Ascending aorta (tissue), 2 donors: ENCODE data around the gene SLC44A2. TPM values are rescaled to one million over a fixed set of nuclear protein-coding genes. Genes with fewer than 3 reads are reported as not detected.

Experiments used
- DNase-seq, 2 donors: peaks; one replicate each; pipeline ENCODE4 v3.0.0-alpha.2; 2019; ENCODE audit warnings: low spot score in 2 of 2
- H3K27ac ChIP-seq, 2 donors: fragments of 200-600 bp; sonication (generic); one replicate each; pipeline ENCODE4 v1.5.1; 2016 to 2017; ENCODE audit warnings: mild to moderate bottlenecking in 1 of 2
- H3K27me3 ChIP-seq: fragments of 200-600 bp; sonication (generic); one replicate; pipeline ENCODE4 v1.5.1; 2017
- H3K36me3 ChIP-seq, 2 donors: fragments of 200-600 bp; sonication (generic); one replicate each; pipeline ENCODE4 v1.5.1; 2016
- H3K4me1 ChIP-seq, 2 donors: fragments of 200-600 bp; sonication (generic); one replicate each; pipeline ENCODE4 v1.5.1; 2016 to 2017; ENCODE audit warnings: mild to moderate bottlenecking in 1 of 2
- H3K4me3 ChIP-seq, 2 donors: fragments of 200-600 bp; sonication (generic); one replicate each; pipeline ENCODE4 v1.5.1; 2016 to 2017; ENCODE audit warnings: mild to moderate bottlenecking in 1 of 2
- H3K9me3 ChIP-seq, 2 donors: fragments of 200-600 bp; sonication (generic); one replicate each; pipeline ENCODE4 v1.5.1; 2016
- intact Hi-C: fragments of 100-400 bp; cut with DNase I; formaldehyde crosslinking; loops from one replicate; pipeline ENCODE4 v1.15.1; 2023
- total RNA-seq: library from RNA; depleted of rRNA; stranded (reverse); fragments of >200 nt; gene quantifications from one replicate; pipeline ENCODE4 v1.1.0, GENCODE V29; 2016
- TF ChIP-seq, protein P1 (sequence below), 3 experiments: fragments of 200-600 bp in 2 of 3; fragments of 450-650 bp in 1 of 3; sonication (generic) in 2 of 3; IDR thresholded peaks; one replicate each; pipeline ENCODE4 v1.5.1; 2016 to 2019; ENCODE audit warnings: antibody characterized with exemption in 3 of 3, mild to moderate bottlenecking in 1 of 3, moderate library complexity in 1 of 3

The SLC44A2 gene
- total RNA-seq, 1 donor from 2014 or later = 354 TPM

DNA sequence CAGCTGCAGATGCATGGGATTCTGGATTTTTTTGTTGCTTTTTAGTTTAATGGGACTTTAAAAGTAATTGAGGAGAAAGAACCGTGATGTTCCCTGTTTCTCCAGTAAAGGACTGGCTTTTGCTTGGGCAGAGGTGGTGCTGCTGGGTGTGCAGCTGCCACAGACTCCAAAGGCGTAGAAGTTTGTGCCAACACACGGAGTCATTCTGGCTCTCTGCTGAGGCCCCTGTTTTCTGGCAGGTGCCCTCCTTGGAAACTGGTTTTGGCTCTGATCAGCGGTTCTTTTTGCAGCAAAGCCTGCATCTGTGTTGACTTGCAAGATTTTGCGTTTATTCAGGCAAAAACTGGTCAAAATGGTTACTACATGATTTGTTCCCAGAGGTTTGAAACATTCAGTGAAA lies 59.9 kb downstream of the SLC44A2 start:
- Histone ChIP-seq H3K9me3 (no peaks in the 10 kb centered on the region), H3K4me1 (no peaks in the 10 kb centered on the region), H3K4me3 (no peak overlapping the region), H3K27me3 (no peaks in the 10 kb centered on the region), H3K36me3 (peaks cover 96 to 99% of the 10 kb centered on the region in 2 donors), H3K27ac (no peak overlapping the region)
- DNase-seq = no peak
- intact Hi-C loops = no loop called here
- TF ChIP-seq, protein P1, sequence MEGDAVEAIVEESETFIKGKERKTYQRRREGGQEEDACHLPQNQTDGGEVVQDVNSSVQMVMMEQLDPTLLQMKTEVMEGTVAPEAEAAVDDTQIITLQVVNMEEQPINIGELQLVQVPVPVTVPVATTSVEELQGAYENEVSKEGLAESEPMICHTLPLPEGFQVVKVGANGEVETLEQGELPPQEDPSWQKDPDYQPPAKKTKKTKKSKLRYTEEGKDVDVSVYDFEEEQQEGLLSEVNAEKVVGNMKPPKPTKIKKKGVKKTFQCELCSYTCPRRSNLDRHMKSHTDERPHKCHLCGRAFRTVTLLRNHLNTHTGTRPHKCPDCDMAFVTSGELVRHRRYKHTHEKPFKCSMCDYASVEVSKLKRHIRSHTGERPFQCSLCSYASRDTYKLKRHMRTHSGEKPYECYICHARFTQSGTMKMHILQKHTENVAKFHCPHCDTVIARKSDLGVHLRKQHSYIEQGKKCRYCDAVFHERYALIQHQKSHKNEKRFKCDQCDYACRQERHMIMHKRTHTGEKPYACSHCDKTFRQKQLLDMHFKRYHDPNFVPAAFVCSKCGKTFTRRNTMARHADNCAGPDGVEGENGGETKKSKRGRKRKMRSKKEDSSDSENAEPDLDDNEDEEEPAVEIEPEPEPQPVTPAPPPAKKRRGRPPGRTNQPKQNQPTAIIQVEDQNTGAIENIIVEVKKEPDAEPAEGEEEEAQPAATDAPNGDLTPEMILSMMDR (IDR thresholded peaks at IDR 0.05) = no peak

DNA sequence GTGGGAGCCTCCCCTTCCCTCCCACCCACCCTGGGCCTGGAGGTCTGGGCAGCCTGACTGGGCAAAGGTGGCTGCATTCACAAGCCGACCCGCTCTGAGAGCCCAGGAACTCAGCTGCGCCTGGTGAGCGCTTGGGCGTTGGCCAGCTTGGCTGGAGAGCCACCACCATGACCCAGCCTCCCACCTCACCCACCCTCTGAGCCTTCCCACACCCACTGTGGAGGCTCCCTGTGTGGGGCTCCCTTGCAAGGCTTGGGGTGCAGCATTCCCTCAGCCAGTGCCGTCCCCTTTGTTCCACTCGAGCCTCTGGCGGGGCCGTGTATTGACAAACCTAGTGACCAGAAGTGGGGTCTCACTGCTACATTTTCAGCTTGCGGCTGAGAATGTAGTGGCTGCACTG lies 60.8 kb downstream of the SLC44A2 start:
- no peak for DNase-seq
- H3K27me3 ChIP-seq = no peaks in the 10 kb centered on the region
- intact Hi-C loops = no loop called here
- no peaks in the 10 kb centered on the region for H3K9me3 ChIP-seq
- TF ChIP-seq, protein P1 (IDR thresholded peaks at IDR 0.05) = no peak
- H3K36me3 ChIP-seq = peaks cover 94 to 99% of the 10 kb centered on the region in 2 donors
- H3K4me1 ChIP-seq = no peaks in the 10 kb centered on the region
- no peak overlapping the region for H3K4me3 ChIP-seq
- no peak overlapping the region for H3K27ac ChIP-seq

DNA sequence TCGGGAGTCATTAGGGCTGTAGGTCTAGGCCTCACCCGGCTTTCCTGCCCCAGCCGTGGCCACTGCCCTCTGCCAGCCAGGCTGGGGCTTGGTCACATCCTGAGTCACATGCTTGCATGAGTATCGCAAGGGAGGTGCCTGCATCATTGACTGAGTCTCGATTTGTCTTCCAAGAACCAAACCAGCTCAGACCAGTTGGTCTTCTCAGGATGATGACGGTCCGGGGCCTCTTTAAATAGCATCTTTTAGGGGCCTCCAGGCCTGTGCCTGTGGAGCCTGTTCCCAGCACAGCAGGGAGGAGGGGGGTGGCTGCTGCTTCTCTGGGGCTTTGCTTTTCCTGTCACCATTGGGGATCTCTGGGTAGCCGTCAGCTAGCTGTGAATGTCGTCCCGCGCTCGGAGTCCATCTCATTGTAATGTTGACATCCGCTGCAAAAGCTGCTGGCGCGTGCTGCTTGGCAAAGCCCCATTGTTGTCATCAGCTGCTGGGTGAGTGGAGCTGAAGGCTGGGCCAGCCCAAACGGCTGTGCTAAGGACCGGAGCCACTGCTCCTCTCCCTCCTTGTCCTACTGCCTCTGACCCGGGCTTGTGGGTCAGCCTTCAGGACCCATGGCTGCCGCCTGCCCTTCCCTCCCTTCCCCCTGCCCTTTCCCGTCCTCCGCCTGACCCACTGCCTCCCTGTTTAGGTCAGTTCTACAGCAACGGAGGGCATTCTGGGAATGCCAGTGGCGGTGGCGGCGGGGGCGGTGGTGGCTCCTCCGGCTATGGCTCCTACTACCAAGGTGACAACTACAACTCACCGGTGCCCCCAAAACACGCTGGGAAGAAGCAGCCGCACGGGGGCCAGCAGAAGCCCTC lies 61.5 kb downstream of the SLC44A2 start:
- intact Hi-C loops = no loop called here
- TF ChIP-seq, protein P1 (IDR thresholded peaks at IDR 0.05) = no peak
- Histone ChIP-seq H3K27ac (peak overlapping the region; percentile 5 to 38), H3K36me3 (peaks cover 91 to 99% of the 10 kb centered on the region in 2 donors), H3K4me1 (no peaks in the 10 kb centered on the region), H3K27me3 (no peaks in the 10 kb centered on the region), H3K4me3 (no peak overlapping the region), H3K9me3 (no peaks in the 10 kb centered on the region)
- no peak for DNase-seq

DNA sequence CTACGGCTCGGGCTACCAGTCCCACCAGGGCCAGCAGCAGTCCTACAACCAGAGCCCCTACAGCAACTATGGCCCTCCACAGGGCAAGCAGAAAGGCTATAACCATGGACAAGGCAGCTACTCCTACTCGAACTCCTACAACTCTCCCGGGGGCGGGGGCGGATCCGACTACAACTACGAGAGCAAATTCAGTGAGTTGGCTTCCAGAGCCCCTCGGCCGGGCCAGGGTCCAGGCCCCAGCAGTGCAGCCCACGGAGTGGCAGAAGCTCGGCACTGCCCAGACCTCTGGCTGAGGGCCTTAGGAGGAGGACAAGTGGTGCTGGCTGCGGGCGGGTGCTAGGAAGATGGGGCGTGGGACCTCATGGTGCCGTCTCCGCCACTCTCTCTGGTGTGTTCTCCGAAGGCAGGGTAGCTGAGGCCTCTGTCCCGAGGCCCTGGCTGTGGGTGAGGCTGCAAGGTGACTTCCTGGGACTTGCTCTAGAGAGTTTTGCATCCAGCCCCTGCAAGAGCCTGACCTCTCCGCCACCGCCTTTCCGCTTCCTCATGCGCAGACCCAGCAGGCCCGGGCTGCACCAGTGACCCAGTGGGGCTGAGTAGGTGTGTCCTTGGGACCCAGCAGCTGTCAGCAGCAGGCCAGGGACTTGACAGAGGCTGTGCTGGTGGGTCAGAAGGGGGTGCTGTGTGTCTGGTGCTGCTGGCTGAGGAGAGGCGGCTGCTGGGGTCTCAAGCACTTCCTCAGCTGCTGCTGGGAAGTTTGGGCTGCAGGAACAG lies 62.4 kb downstream of the SLC44A2 start:
- H3K27me3 ChIP-seq = no peaks in the 10 kb centered on the region
- H3K36me3 ChIP-seq = peaks cover 83 to 99% of the 10 kb centered on the region in 2 donors

DNA sequence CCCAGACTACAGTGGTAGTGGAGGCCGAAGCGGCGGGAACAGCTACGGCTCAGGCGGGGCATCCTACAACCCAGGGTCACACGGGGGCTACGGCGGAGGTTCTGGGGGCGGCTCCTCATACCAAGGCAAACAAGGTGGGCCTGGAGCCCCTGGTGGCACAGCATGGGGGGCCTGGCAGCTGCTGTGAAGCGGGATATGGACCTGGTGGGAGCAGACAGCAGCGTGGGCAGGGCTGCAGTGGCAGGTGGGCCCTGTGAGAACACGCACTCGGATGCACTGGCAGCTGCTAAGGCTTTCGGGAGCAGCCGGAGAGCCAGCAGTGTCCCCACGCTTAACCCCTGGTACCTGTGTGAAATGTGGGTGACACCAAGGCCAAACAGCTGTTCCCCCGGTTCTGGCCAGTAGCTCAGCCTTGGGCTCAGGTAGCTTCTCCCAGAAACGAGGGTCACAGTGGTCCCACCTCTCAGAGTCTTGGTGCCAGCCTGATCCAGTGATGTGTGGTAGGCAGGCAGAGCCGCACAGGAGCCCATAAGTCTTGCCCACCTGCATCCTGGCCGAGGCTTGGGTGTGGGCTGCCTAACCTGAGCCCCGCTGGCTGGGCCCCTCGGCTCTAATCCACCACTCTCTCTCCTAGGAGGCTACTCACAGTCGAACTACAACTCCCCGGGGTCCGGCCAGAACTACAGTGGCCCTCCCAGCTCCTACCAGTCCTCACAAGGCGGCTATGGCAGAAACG lies 63.4 kb downstream of the SLC44A2 start:
- intact Hi-C loops = no loop called here
- Histone ChIP-seq H3K27ac (no peak overlapping the region), H3K9me3 (no peaks in the 10 kb centered on the region), H3K4me1 (no peaks in the 10 kb centered on the region), H3K4me3 (no peak overlapping the region), H3K27me3 (no peaks in the 10 kb centered on the region), H3K36me3 (peaks cover 73 to 89% of the 10 kb centered on the region in 2 donors)
- TF ChIP-seq, protein P1 (IDR thresholded peaks at IDR 0.05) = no peak
- no peak for DNase-seq

More for the DNA sequence above, 62.4 kb downstream of the SLC44A2 start:
- Histone ChIP-seq H3K27ac (peak overlapping the region in 1 of 2 donors; percentile 5), H3K9me3 (no peaks in the 10 kb centered on the region), H3K4me1 (no peaks in the 10 kb centered on the region), H3K4me3 (no peak overlapping the region)
- TF ChIP-seq, protein P1 (IDR thresholded peaks at IDR 0.05) = no peak
- intact Hi-C loops = no loop called here
- no peak for DNase-seq
